ENCODE data around the gene STAG1.

Gene STAG1

DNA sequence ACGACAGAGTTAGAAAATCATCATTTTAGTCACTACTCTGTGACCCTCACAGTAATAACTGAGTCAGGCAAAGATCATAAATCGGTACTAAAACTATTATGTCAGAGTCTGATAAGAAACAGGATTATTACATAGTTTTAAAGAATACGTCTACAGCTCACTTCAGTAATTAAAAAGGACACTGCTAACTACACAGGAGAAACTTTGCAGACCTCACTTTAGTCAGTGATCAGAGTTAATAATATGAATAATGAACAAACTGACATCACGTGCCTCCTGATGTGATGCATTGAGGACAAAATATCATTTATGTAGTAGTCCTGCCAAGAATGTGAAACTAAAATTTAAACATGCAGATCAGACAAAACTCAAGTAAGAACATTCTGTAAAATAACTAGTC, 339.9 kb downstream of the STAG1 start:
- Histone ChIP-seq H3K79me1 (ENCODE audit: low read length) (no peaks in the 10 kb centered on the region), H4K12ac (ENCODE audit: low read depth, low read length) (no peak overlapping the region), H3K79me2 (ENCODE audit: control insufficient read depth, insufficient read depth, low read length, poor library complexity) (no peaks in the 10 kb centered on the region), H3K4me3 (ENCODE audit: low read depth, low read length) (no peak overlapping the region), H2BK5ac (ENCODE audit: low read depth, low read length, poor library complexity) (no peak overlapping the region), H2BK120ac (ENCODE audit: insufficient read depth, low read length, poor library complexity) (no peak overlapping the region), H4K8ac (ENCODE audit: low read depth, low read length) (no peak overlapping the region), H3K18ac (ENCODE audit: low read length) (no peak overlapping the region), H3K9me3 (ENCODE audit: insufficient read depth, low read depth, low read length) (no peaks in the 10 kb centered on the region), H3K27me3 (ENCODE audit: insufficient read depth, low read length) (no peaks in the 10 kb centered on the region), H3K4ac (ENCODE audit: low read depth, low read length) (no peak overlapping the region), H2AK5ac (ENCODE audit: low read length) (no peak overlapping the region), H3K36me3 (ENCODE audit: control insufficient read depth in 1 of 2, insufficient read depth in 2 of 2, low read length in 2 of 2) (peaks cover 2 to 3% of the 10 kb centered on the region in 2 experiments), H4K91ac (ENCODE audit: low read depth, low read length) (no peak overlapping the region), H2AFZ (ENCODE audit: insufficient read depth, low read length, poor library complexity) (no peak overlapping the region), H3K14ac (ENCODE audit: low read length) (no peak overlapping the region), H3K23ac (ENCODE audit: low read length) (no peak overlapping the region), H3K27ac (ENCODE audit: low read depth, low read length) (no peak overlapping the region), H3K9ac (ENCODE audit: low read length) (no peak overlapping the region), H3K4me1 (ENCODE audit: control insufficient read depth in 1 of 2, insufficient read depth in 2 of 2, low read length in 2 of 2) (no peaks in the 10 kb centered on the region), H3K4me2 (ENCODE audit: low read length) (no peak overlapping the region), H2BK12ac (ENCODE audit: low read length) (no peak overlapping the region)
- DNase-seq = no peak
- WGBS (ENCODE audit: extremely low coverage, insufficient coverage, insufficient read length) = no CpG with 5 or more reads among the region's 4 CpGs

DNA sequence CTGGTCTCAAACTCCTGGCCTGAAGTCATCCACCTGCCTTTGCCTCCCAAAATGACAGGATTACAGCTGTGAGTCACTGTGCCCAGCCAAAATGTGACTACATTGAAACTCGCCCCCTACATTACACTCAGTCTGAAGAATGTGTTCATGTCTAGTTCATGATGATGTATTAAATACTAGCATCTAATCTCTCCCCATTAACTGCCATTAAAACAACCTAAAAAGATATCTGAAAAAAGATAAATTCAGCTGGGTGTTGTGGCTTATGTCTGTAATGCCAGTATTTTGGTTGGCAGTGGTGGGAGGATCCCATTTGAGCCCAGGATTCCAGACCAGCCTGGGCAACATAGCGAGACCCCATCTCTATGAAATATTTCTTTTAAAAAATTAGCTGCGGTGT, 342.6 kb downstream of the STAG1 start:
- Histone ChIP-seq H2AFZ (ENCODE audit: insufficient read depth, low read length, poor library complexity) (no peak overlapping the region), H3K79me1 (ENCODE audit: low read length) (no peaks in the 10 kb centered on the region), H4K91ac (ENCODE audit: low read depth, low read length) (no peak overlapping the region), H3K36me3 (ENCODE audit: control insufficient read depth in 1 of 2, insufficient read depth in 2 of 2, low read length in 2 of 2) (no peaks in the 10 kb centered on the region), H2BK5ac (ENCODE audit: low read depth, low read length, poor library complexity) (no peak overlapping the region), H3K9ac (ENCODE audit: low read length) (no peak overlapping the region), H4K8ac (ENCODE audit: low read depth, low read length) (no peak overlapping the region), H3K9me3 (ENCODE audit: insufficient read depth, low read depth, low read length) (no peaks in the 10 kb centered on the region), H3K27ac (ENCODE audit: low read depth, low read length) (no peak overlapping the region), H2BK12ac (ENCODE audit: low read length) (no peak overlapping the region), H3K27me3 (ENCODE audit: insufficient read depth, low read length) (no peaks in the 10 kb centered on the region), H4K12ac (ENCODE audit: low read depth, low read length) (no peak overlapping the region), H3K4me1 (ENCODE audit: control insufficient read depth in 1 of 2, insufficient read depth in 2 of 2, low read length in 2 of 2) (no peaks in the 10 kb centered on the region), H3K18ac (ENCODE audit: low read length) (no peak overlapping the region), H2AK5ac (ENCODE audit: low read length) (no peak overlapping the region), H3K4me3 (ENCODE audit: low read depth, low read length) (no peak overlapping the region), H3K14ac (ENCODE audit: low read length) (no peak overlapping the region), H3K23ac (ENCODE audit: low read length) (no peak overlapping the region), H3K79me2 (ENCODE audit: control insufficient read depth, insufficient read depth, low read length, poor library complexity) (no peaks in the 10 kb centered on the region), H3K4me2 (ENCODE audit: low read length) (no peak overlapping the region), H3K4ac (ENCODE audit: low read depth, low read length) (no peak overlapping the region), H2BK120ac (ENCODE audit: insufficient read depth, low read length, poor library complexity) (no peak overlapping the region)
- no peak for DNase-seq
- WGBS (ENCODE audit: extremely low coverage, insufficient coverage, insufficient read length) = no CpG with 5 or more reads among the region's 3 CpGs

GRCh38 chr3:136404056-136404455, 348.1 kb downstream of the STAG1 start:
- Histone ChIP-seq H2AK5ac (ENCODE audit: low read length) (no peak overlapping the region), H3K27me3 (ENCODE audit: insufficient read depth, low read length) (no peaks in the 10 kb centered on the region), H3K14ac (ENCODE audit: low read length) (no peak overlapping the region), H3K4me1 (ENCODE audit: control insufficient read depth in 1 of 2, insufficient read depth in 2 of 2, low read length in 2 of 2) (peaks cover 0 to 3% of the 10 kb centered on the region in 2 experiments), H3K9me3 (ENCODE audit: insufficient read depth, low read depth, low read length) (no peaks in the 10 kb centered on the region), H3K23ac (ENCODE audit: low read length) (no peak overlapping the region), H3K79me2 (ENCODE audit: control insufficient read depth, insufficient read depth, low read length, poor library complexity) (no peaks in the 10 kb centered on the region), H2BK5ac (ENCODE audit: low read depth, low read length, poor library complexity) (no peak overlapping the region), H4K12ac (ENCODE audit: low read depth, low read length) (no peak overlapping the region), H3K27ac (ENCODE audit: low read depth, low read length) (no peak overlapping the region), H2AFZ (ENCODE audit: insufficient read depth, low read length, poor library complexity) (no peak overlapping the region), H3K4me3 (ENCODE audit: low read depth, low read length) (no peak overlapping the region), H3K4me2 (ENCODE audit: low read length) (no peak overlapping the region), H2BK12ac (ENCODE audit: low read length) (no peak overlapping the region), H3K4ac (ENCODE audit: low read depth, low read length) (no peak overlapping the region), H4K91ac (ENCODE audit: low read depth, low read length) (no peak overlapping the region), H3K18ac (ENCODE audit: low read length) (no peak overlapping the region), H4K8ac (ENCODE audit: low read depth, low read length) (no peak overlapping the region), H3K9ac (ENCODE audit: low read length) (no peak overlapping the region), H2BK120ac (ENCODE audit: insufficient read depth, low read length, poor library complexity) (no peak overlapping the region), H3K79me1 (ENCODE audit: low read length) (no peaks in the 10 kb centered on the region), H3K36me3 (ENCODE audit: control insufficient read depth in 1 of 2, insufficient read depth in 2 of 2, low read length in 2 of 2) (no peaks in the 10 kb centered on the region)
- no CpG with 5 or more reads among the region's 2 CpGs for WGBS (ENCODE audit: extremely low coverage, insufficient coverage, insufficient read length)
- DNase-seq = no peak

DNA sequence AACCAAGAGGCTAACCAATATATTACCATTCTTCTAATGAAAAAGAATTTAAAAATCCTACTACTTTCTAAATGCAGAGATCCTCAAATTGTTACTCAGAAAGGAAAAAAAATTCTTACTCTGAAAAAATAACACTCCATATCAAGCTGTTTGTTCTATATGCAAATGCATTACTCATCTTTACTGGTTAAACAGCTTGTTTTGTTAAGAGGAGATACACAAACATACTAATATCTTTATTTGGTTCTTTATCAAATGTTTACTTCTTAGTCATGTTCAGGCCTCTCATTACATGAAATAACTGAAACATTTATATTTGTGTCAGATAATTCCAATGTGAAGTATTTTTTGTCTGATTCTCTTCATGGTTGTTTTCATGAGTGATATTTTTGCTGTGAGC, 355.3 kb downstream of the STAG1 start:
- no peak overlapping the region for H2AK5ac ChIP-seq (ENCODE audit: low read length)
- H3K4me1 ChIP-seq (ENCODE audit: control insufficient read depth in 1 of 2, insufficient read depth in 2 of 2, low read length in 2 of 2) = no peaks in the 10 kb centered on the region

More for the DNA sequence above, 355.3 kb downstream of the STAG1 start:
- no peak for DNase-seq
- H4K91ac ChIP-seq (ENCODE audit: low read depth, low read length) = no peak overlapping the region
- no peak overlapping the region for H3K9ac ChIP-seq (ENCODE audit: low read length)
- H3K36me3 ChIP-seq (ENCODE audit: control insufficient read depth in 1 of 2, insufficient read depth in 2 of 2, low read length in 2 of 2) = peaks cover 0 to 2% of the 10 kb centered on the region in 2 experiments
- no peaks in the 10 kb centered on the region for H3K79me2 ChIP-seq (ENCODE audit: control insufficient read depth, insufficient read depth, low read length, poor library complexity)
- no peaks in the 10 kb centered on the region for H3K27me3 ChIP-seq (ENCODE audit: insufficient read depth, low read length)
- H3K79me1 ChIP-seq (ENCODE audit: low read length) = no peaks in the 10 kb centered on the region
- H2AFZ ChIP-seq (ENCODE audit: insufficient read depth, low read length, poor library complexity) = no peak overlapping the region
- no peak overlapping the region for H4K12ac ChIP-seq (ENCODE audit: low read depth, low read length)
- H2BK12ac ChIP-seq (ENCODE audit: low read length) = no peak overlapping the region
- H3K14ac ChIP-seq (ENCODE audit: low read length) = no peak overlapping the region
- H3K27ac ChIP-seq (ENCODE audit: low read depth, low read length) = no peak overlapping the region
- H3K4me3 ChIP-seq (ENCODE audit: low read depth, low read length) = no peak overlapping the region
- H3K18ac ChIP-seq (ENCODE audit: low read length) = no peak overlapping the region
- H4K8ac ChIP-seq (ENCODE audit: low read depth, low read length) = no peak overlapping the region
- H2BK120ac ChIP-seq (ENCODE audit: insufficient read depth, low read length, poor library complexity) = no peak overlapping the region
- no peak overlapping the region for H3K4me2 ChIP-seq (ENCODE audit: low read length)
- no peak overlapping the region for H3K4ac ChIP-seq (ENCODE audit: low read depth, low read length)
- no peak overlapping the region for H3K23ac ChIP-seq (ENCODE audit: low read length)
- no peak overlapping the region for H2BK5ac ChIP-seq (ENCODE audit: low read depth, low read length, poor library complexity)
- no peaks in the 10 kb centered on the region for H3K9me3 ChIP-seq (ENCODE audit: insufficient read depth, low read depth, low read length)

Measured in trophoblast cell (in vitro differentiated cells and primary cell).